Suppressor macrophage treated with lipopolysaccharide for 1 hour (primary cell): ENCODE results near the gene COPS8.

ENCODE experiments used
- DNase-seq, 3 donors: peaks; one replicate each; pipeline ENCODE4 v3.0.0-alpha.2; 2020 to 2022

Gene COPS8

GRCh38 chr2:237132799-237133198, 47.1 kb downstream of the COPS8 start:
- DNase-seq, result peak; percentile 41 to 65 (median 60)

GRCh38 chr2:237134321-237135230, 48.9 kb downstream of the COPS8 start:
- DNase-seq, result no peak

- no peak for DNase-seq
Observed at GRCh38 chr2:237136824-237137223, 51.1 kb downstream of the COPS8 start.

GRCh38 chr2:237137626-237138323, 52.1 kb downstream of the COPS8 start:
- DNase-seq, result no peak

DNA sequence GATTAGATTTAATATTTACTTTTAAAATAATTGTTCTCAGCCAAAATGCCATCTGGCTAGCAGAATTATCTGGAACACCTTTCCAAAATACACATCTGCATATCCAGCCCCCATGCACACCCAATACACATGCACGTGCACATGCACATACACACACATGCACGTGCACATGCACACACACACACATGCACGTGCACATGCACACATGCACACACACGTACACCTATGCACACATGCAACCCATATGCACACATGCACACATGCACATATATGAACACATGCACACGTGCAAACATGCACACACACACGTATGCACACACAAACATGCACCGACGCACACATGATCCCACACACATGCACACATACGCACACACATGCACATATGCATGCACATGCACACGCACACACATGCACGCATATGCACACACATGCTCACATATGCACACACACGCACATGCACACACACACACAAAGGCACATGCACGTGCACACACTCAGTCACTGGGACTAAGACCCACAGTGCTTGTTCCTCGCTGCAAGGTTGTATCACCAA, 53.5 kb downstream of the COPS8 start:
- DNase-seq, result no peak

DNA sequence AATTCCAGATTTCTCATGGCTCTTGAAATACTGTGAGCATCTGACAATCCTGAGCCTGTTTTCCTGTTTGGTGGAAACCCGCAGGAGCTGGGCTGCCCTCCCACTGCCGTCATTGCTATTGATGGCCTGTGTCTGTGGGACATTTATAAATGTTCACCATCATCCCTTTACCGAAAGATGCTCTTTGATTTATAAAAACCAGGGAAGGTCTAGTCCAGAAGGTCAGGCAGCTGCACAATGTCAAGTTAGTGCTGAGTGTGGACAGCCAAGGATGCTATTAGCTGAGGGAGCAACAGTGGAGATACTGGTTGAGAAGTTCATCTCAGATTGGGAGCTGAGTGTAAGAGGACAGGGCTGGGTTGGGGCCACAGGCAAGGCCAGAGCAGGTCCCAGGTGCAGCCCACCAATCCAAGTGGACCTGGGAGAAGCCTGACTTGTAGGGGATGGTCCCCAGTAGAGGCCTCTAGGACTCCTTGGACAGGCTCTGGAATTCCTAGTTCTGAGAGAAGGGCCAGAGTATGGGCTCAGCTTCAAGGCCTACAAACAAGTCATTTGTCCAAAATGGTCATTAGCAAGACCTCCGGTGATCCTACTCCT, 55.1 kb downstream of the COPS8 start:
- no peak for DNase-seq

DNA sequence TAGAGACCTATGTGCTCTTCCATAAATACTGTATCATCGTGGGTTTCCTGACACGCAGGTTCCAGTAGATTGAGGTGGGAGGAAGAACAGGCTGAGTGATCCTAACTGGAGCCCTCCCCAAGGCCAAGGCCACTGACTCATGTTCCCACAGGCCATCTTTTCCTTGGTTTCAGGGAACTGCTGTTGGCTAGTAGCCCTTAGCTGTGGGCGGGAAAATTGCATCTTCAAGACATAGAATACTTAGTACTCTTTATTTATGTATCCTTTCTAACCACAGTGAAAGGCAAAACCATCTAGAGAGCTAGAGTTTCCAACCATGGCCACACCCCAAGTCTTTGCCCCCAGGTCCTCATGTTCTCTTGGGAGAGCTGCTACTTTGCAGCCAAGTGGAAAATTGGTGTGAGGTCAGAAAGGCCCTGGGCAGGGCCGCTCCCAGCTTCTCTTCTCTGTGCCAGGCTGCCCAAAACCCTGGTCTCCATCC, 55.9 kb downstream of the COPS8 start:
- peak in 1 of 3 donors; percentile 25 for DNase-seq

DNA sequence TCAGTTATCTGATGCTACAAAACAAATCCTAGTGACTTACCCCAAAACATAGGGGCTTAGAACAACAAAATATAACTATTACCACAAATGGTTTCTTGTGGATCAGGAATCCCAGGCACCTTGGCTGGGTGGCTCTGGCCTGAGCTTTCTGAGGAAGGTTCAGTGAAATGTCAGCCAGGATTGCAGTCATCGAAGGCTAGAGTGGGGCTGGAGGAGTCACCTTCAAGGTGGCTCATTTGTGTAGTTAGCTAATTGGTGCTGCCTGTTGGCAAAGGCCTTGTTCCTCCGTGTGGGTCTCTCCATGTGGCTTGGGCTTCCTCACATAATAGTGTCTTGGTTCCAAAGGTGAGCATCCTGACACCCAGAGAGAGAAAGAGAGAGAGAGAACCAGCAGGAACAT, 57.4 kb downstream of the COPS8 start:
- no peak for DNase-seq

DNA sequence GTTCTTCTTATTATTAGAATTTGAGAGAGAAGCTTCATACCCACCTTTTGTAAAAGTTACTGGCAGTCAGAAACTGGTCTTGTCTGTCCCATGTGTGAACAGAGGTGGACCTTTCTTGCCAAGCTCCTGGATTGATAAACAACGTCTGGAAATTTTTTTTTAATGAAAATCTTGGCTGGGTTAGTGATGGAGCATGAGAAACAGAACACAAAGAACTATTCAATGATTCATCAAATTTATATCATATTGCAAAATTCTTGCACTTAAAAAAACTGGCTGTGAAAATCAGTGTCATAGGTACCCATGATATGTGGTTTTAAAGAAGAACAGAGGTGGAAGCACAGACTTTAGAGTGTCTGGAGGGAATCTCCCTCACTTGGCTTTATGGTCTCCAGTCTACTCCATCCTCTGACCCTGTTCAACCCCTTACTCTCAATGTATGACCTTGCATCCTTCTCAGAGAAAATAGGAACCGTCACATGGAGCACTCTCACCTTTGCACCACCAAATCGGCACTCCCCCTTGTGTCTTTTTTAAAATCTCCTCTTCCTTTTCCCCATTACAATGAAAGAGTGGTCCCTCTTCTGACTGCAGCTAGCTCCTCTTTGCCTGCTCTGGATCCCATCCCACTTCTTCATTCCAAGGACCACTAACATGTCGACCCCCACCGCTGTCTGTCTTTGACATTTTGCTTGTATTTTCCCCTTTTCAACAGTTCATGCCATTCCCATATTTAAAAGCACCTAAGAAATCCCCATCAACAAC, 58.2 kb downstream of the COPS8 start:
- no peak for DNase-seq

DNA sequence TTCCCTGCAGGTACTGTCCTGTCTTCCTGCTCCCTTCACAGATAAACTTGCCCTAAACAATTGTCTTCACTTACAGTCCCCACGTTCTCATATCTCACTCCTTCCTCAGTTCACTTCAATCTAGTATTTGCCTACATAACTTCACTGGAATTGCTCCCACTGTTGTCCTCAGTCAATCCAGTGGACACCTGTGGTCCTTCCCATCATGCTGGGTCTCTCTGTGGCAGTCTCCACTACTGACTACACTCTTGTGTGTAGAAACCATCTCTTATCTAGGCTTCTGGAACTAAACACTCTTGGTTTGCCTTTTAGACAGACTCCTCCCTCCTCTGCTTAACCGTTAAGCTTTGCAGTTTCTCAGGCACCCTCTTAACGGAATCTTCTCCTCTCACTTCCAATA, 58.8 kb downstream of the COPS8 start:
- no peak for DNase-seq

DNA sequence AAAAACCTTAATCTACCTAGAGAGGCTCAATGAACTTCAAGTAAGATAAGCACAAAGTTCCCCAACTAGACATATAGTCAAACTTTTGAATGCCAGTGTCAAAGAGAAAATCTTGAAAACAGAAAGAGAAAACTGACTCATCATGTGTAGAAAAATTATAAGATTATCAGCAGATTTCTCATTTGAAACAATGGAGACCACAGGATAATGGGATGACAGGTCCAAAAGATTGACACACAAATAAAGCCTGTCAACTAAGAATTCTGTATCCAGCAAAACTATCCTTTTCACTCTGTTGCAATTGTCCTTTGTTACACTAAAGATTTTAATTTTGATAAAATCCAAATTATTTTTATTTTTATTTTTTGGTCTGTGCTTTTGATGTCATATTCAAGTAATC, 61.6 kb downstream of the COPS8 start:
- DNase-seq, result no peak

GRCh38 chr2:237148624-237149023, 62.9 kb downstream of the COPS8 start:
- DNase-seq, result no peak

DNA sequence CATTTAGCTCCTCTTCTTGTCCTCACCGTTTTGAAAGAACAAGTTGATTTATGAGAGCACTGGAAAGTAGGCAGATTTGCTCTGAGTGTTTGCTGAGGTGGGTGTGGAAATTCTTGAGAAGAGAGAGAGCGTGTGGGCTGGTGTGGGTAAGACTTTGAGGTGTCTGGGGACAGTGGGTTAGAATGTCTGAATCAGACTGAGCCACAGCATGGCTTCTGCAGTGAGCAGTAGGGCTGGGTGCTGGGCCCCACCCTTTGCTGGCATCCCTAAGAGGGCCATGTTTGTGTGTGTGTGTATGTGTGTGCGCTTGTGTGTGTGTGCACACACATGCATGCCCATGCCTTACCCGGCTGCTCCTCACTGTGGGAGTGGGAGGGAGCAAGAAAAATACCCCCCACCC, 63.7 kb downstream of the COPS8 start:
- peak in 1 of 3 donors; percentile 8 for DNase-seq
